Natural killer cell (primary cell): ENCODE results near the gene LRRC4. TPM values are rescaled to one million over a fixed set of nuclear protein-coding genes. Genes with fewer than 3 reads are reported as not detected.

ENCODE experiments used
- ATAC-seq, 3 donors: fragments of 150-1000 bp in 2 of 3; fragments of 200-7000 bp in 1 of 3; cut with Tn5 transposase; 1 replicate in 1 of 3; 2 replicates in 2 of 3; pipeline ENCODE4 v1.10.0; 2021; ENCODE audit warnings: mild to moderate bottlenecking in 2 of 3, moderate library complexity in 2 of 3
- DNase-seq, 2 donors: peaks; one replicate each; pipeline versions ENCODE4 v3.0.0 to v3.0.0-alpha.2; 2013 to 2021; ENCODE audit warnings: mixed read lengths in 1 of 2
- H3K27ac ChIP-seq: one replicate; pipeline ENCODE4 v1.5.1; 2013; ENCODE audit warnings: mild to moderate bottlenecking, low read length
- H3K27me3 ChIP-seq: one replicate; pipeline ENCODE4 v1.6.1; 2013; ENCODE audit warnings: low read length; ENCODE audit not compliant: control insufficient read depth, insufficient read depth
- H3K36me3 ChIP-seq: one replicate; pipeline ENCODE4 v1.6.1; 2013; ENCODE audit warnings: low read length; ENCODE audit not compliant: control insufficient read depth, insufficient read depth
- H3K4me1 ChIP-seq: one replicate; pipeline ENCODE4 v1.6.1; 2013; ENCODE audit warnings: low read length; ENCODE audit not compliant: control insufficient read depth, insufficient read depth
- H3K4me3 ChIP-seq: one replicate; pipeline ENCODE4 v1.5.1; 2013; ENCODE audit warnings: low read length
- H3K9me3 ChIP-seq: one replicate; pipeline ENCODE4 v1.6.1; 2013; ENCODE audit warnings: low read length; ENCODE audit not compliant: control insufficient read depth, insufficient read depth
- H3K27ac Mint-ChIP-seq, 2 donors: one replicate each; pipeline ENCODE4 v1.8.0; 2022; ENCODE audit warnings: mild to moderate bottlenecking in 2 of 2, mixed read lengths in 2 of 2, moderate library complexity in 1 of 2
- H3K27me3 Mint-ChIP-seq, 2 donors: one replicate each; pipeline ENCODE4 v1.8.0; 2022; ENCODE audit warnings: low read depth in 2 of 2, mixed read lengths in 2 of 2
- H3K36me3 Mint-ChIP-seq: one replicate; pipeline ENCODE4 v1.8.0; 2022; ENCODE audit warnings: mixed read lengths
- H3K4me1 Mint-ChIP-seq, 2 donors: one replicate each; pipeline ENCODE4 v1.8.0; 2022; ENCODE audit warnings: mixed read lengths in 2 of 2
- H3K4me3 Mint-ChIP-seq: one replicate; pipeline ENCODE4 v1.8.0; 2022; ENCODE audit warnings: mild to moderate bottlenecking, moderate library complexity, mixed read lengths
- H3K9me3 Mint-ChIP-seq, 2 donors: one replicate each; pipeline ENCODE4 v1.8.0; 2022; ENCODE audit warnings: mixed read lengths in 2 of 2
- CTCF ChIP-seq: fragments of 200-600 bp; IDR thresholded peaks from one replicate; pipeline ENCODE4 v1.8.0; 2022; ENCODE audit warnings: antibody characterized with exemption
- WGBS: methylation state at CpG from one replicate; pipeline ENCODE4 v1.1.7; 2013; ENCODE audit warnings: missing lambda C conversion rate; ENCODE audit not compliant: insufficient coverage; 5-methylcytosine and 5-hydroxymethylcytosine counted together
- intact Hi-C: fragments of 100-400 bp; cut with micrococcal nuclease; formaldehyde crosslinking; loops from one replicate; pipeline ENCODE4 v1.14.2; 2022
- total RNA-seq, 4 donors: library from RNA; stranded (reverse); fragments of 120-200 nt in 1 of 4; gene quantifications; one replicate each; pipeline versions ENCODE4 v1.2.3 to v1.2.4, GENCODE V29; 2013 to 2022

The LRRC4 gene
- total RNA-seq, 3 donors from 2014 or later (not counting 1 experiment from before 2014, with no cell fraction given), result 0.79 to 2.4 (median 1.8) TPM

- DNase-seq (no peak), ATAC-seq (no peak)
- WGBS, result 95% methylated on average over 9 of the region's 9 CpGs
- Histone ChIP-seq H3K36me3 (no peaks in the 10 kb centered on the region), H3K4me3 (no peak overlapping the region), H3K9me3 (no peaks in the 10 kb centered on the region), H3K27ac (no peak overlapping the region), H3K4me1 (peaks cover 16% of the 10 kb centered on the region), H3K27me3 (peaks cover 7% of the 10 kb centered on the region)
- intact Hi-C loops, result no loop called here
- Mint-ChIP-seq H3K36me3 (no peaks in the 10 kb centered on the region), H3K9me3 (no peaks in the 10 kb centered on the region), H3K4me3 (peak overlapping the region; percentile 78), H3K27ac (no peak overlapping the region), H3K27me3 (peaks cover 0 to 6% of the 10 kb centered on the region in 2 donors), H3K4me1 (peaks cover 19 to 20% of the 10 kb centered on the region in 2 donors)
- no peak for TF ChIP-seq CTCF
Measured at GRCh38 chr7:128033246-128033645, 2.0 kb upstream of the LRRC4 start.

GRCh38 chr7:128032605-128033235 lies 1.5 kb upstream of the LRRC4 start:
- no peak overlapping the region for H3K27ac Mint-ChIP-seq
- H3K4me3 Mint-ChIP-seq, result peak overlapping the region; percentile 78
- DNase-seq, result peak; percentile 21 to 33
- H3K4me1 ChIP-seq, result peaks cover 16% of the 10 kb centered on the region
- no peaks in the 10 kb centered on the region for H3K9me3 ChIP-seq
- H3K27me3 Mint-ChIP-seq, result peaks cover 0 to 6% of the 10 kb centered on the region in 2 donors
- no peak overlapping the region for H3K27ac ChIP-seq
- peak; percentile 39 to 48 (median 39) for ATAC-seq
- no peaks in the 10 kb centered on the region for H3K36me3 Mint-ChIP-seq
- peaks cover 7% of the 10 kb centered on the region for H3K27me3 ChIP-seq
- TF ChIP-seq CTCF, result no peak
- H3K4me3 ChIP-seq, result no peak overlapping the region
- no peaks in the 10 kb centered on the region for H3K9me3 Mint-ChIP-seq
- 36% methylated on average over 41 of the region's 41 CpGs for WGBS
- H3K36me3 ChIP-seq, result no peaks in the 10 kb centered on the region
- intact Hi-C loops, result no loop called here
- peaks cover 19 to 20% of the 10 kb centered on the region in 2 donors for H3K4me1 Mint-ChIP-seq

GRCh38 chr7:128031901-128032604 lies 816 bp upstream of the LRRC4 start:
- peak; percentile 81 to 85 (median 84) for ATAC-seq
- Mint-ChIP-seq H3K27me3 (peaks cover 0 to 6% of the 10 kb centered on the region in 2 donors), H3K4me3 (peak overlapping the region; percentile 94), H3K9me3 (no peaks in the 10 kb centered on the region), H3K4me1 (peaks cover 15 to 24% of the 10 kb centered on the region in 2 donors), H3K27ac (peak overlapping the region in 1 of 2 donors; percentile 77), H3K36me3 (no peaks in the 10 kb centered on the region)
- Histone ChIP-seq H3K27me3 (peaks cover 7% of the 10 kb centered on the region), H3K4me1 (peaks cover 16% of the 10 kb centered on the region), H3K36me3 (no peaks in the 10 kb centered on the region), H3K4me3 (no peak overlapping the region), H3K9me3 (no peaks in the 10 kb centered on the region), H3K27ac (no peak overlapping the region)
- under 1% methylated on average over 84 of the region's 87 CpGs for WGBS
- DNase-seq, result peak; percentile 36 to 76
- intact Hi-C loops, result no loop called here
- no peak for TF ChIP-seq CTCF
